Measurements from ENCODE around the gene ESX1.
"Not testable (repeated sequence)": the region's sequence is repeated elsewhere in the genome, so short reads cannot be mapped to it uniquely, and the experiment has no call there.

Gene ESX1

GRCh38 chrX:104270916-104271512 lies 16.3 kb upstream of the ESX1 start:
- TF ChIP-seq Cebpa-rat (IDR thresholded peaks at IDR 0.05), result no peak
- Histone ChIP-seq H3K36me3 (no peaks in the 10 kb centered on the region), H3K9me3 (replicated peaks in 1 of 11) (no peaks in the 10 kb centered on the region), H3K4me2 (no peak overlapping the region), H4K20me1 (no peaks in the 10 kb centered on the region), H3K4me3 (no peak overlapping the region), H3K4me1 (no peaks in the 10 kb centered on the region), H3K9ac (no peak overlapping the region), H3K27me3 (no peaks in the 10 kb centered on the region), H3K27ac (no peak overlapping the region)

DNA sequence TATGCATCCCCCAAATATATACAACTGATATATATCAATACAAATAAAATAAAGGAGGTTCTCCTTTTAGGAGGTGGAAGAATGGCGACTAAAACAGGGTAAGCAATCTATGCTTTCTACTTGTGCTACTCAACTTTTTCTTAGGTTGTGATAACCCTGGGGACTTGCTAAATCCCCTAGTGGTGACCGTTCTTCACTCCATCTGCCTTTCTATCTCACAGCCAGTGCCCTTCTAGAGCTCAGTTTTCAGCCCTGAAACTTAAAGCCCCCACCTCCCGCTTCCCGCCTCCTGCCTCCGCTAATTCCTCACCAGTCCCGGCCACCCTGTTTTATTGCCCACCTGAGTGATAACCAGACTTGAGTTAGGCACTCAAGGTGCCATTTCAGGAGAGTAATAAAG lies 15.5 kb upstream of the ESX1 start:
- no peak for TF ChIP-seq Cebpa-rat (IDR thresholded peaks at IDR 0.05)
- H4K20me1 ChIP-seq, result no peaks in the 10 kb centered on the region
- H3K4me1 ChIP-seq, result no peaks in the 10 kb centered on the region
- H3K9me3 ChIP-seq (replicated peaks in 1 of 11), result no peaks in the 10 kb centered on the region
- no peaks in the 10 kb centered on the region for H3K36me3 ChIP-seq
- no peak overlapping the region for H3K27ac ChIP-seq
- no peak overlapping the region for H3K4me2 ChIP-seq
- no peak overlapping the region for H3K9ac ChIP-seq
- H3K4me3 ChIP-seq, result no peak overlapping the region
- H3K27me3 ChIP-seq, result no peaks in the 10 kb centered on the region

DNA sequence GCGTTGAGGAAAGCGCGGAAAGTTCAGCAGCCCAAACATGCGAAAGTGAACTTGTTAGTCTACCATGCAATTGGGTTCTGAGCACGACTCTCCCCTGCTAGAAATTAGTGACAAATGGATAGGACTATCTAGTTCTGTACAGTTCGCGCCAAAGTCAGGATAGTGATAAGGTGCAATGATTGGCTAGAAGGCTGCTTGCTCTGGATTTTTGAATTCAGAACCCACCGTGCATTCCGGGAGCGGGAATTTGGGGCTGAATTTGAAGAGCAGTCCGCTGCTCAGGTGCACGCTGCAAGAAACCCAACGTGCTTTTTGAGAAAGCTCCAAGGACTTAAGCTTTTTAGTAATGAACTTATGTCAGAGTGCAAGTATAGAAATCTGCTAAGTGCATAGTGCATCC lies 732 bp upstream of the ESX1 start:
- H4K20me1 ChIP-seq, result no peaks in the 10 kb centered on the region
- peaks cover 33 to 48% (median 41%) of the 10 kb centered on the region in 11 experiments for H3K27me3 ChIP-seq
- H3K36me3 ChIP-seq, result no peaks in the 10 kb centered on the region
- H3K4me3 ChIP-seq, result no peak overlapping the region
- peaks cover 20 to 34% (median 28%) of the 10 kb centered on the region in 11 experiments for H3K9me3 ChIP-seq (replicated peaks in 1 of 11)
- H3K9ac ChIP-seq, result no peak overlapping the region
- no peak for TF ChIP-seq Cebpa-rat (IDR thresholded peaks at IDR 0.05)
- no peak overlapping the region for H3K4me2 ChIP-seq
- H3K4me1 ChIP-seq, result no peaks in the 10 kb centered on the region
- H3K27ac ChIP-seq, result no peak overlapping the region

DNA sequence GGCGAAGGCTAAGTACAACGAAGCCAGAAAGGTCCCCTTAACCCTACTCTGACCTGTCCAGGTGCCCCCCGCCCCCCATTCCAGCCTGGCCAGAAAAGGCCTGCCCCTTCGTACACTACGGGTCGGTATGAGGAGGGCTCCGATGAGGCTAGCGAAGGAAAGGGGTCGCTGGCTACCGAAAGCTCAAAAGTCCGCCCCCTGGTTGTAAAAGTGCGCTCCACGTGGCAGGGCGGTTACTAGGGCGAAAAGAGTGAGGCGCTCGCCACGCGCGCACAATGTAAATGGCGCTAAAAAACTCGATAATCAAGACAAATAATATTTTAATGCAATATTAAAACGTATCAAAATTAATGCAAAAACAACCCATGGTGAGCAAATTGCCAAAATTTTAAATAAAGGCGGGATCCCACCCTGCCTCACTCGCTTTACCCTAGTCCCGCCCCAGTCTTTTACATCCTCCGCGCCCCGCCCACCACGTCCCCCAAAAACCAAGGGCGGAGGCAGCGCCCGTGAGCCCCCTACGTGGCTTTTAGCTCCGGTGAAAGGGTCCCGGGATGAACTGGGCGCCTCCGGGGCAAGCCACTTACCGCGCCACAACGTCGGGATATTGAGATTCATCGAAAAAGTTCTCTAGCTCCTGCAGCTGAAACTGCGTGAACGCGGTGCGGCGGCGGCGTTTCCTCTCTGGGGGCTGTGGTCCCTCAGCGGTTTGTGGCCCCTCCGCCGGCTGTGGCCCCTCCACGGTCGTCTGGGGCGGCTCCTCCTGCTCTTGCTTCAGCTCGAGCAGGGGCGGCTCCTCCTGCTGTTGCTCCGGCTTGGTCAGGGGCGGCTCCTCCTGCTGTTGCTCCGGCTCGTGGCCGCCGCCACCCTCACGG lies 929 bp downstream of the ESX1 start:
- H3K27ac ChIP-seq, result no peak overlapping the region
- no peaks in the 10 kb centered on the region for H3K4me1 ChIP-seq
- peaks cover 33 to 48% (median 41%) of the 10 kb centered on the region in 11 experiments for H3K27me3 ChIP-seq
- H3K9me3 ChIP-seq (replicated peaks in 1 of 11), result peaks cover 20 to 34% (median 28%) of the 10 kb centered on the region in 11 experiments
- H3K36me3 ChIP-seq, result no peaks in the 10 kb centered on the region
- no peaks in the 10 kb centered on the region for H4K20me1 ChIP-seq
- H3K9ac ChIP-seq, result no peak overlapping the region
- no peak overlapping the region for H3K4me2 ChIP-seq
- peak overlapping the region in 3 of 10 experiments; percentile 0 to 19 (median 10); a peak in 2 of 20 replicates for H3K4me3 ChIP-seq
- TF ChIP-seq Cebpa-rat (IDR thresholded peaks at IDR 0.05), result no peak

- peaks cover 29 to 42% (median 35%) of the 10 kb centered on the region in 11 experiments for H3K27me3 ChIP-seq
- H3K27ac ChIP-seq, result no peak overlapping the region
- H3K36me3 ChIP-seq, result no peaks in the 10 kb centered on the region
- no peak for TF ChIP-seq Cebpa-rat (IDR thresholded peaks at IDR 0.05)
- no peaks in the 10 kb centered on the region for H4K20me1 ChIP-seq
- no peak overlapping the region for H3K4me3 ChIP-seq
- no peak overlapping the region for H3K9ac ChIP-seq
- H3K4me2 ChIP-seq, result no peak overlapping the region
- H3K9me3 ChIP-seq (replicated peaks in 1 of 11), result peaks cover 20 to 26% (median 22%) of the 10 kb centered on the region in 11 experiments
- no peaks in the 10 kb centered on the region for H3K4me1 ChIP-seq
These were observed 4.3 kb downstream of the ESX1 start for GRCh38 chrX:104250470-104250869.

DNA sequence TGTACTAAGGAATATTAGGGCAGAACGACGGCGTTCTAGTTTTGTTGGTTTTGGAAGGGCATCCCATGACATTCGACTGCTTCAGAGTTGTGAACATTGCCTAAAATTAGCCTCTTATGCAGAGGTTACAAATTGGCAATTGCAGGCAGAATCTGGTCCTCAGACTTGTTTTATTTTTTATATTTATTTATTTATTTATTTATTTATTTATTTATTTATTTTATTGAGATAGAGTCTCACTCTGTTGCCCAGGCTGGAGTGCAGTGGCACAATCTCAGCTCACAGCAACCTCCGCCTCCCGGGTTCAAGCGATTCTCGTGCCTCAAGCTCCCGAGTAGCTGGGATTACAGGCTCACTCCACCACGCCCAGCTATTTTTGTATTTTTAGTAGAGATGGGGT lies 24.7 kb downstream of the ESX1 start:
- not testable (repeated sequence) for H3K4me2 ChIP-seq; H3K36me3 ChIP-seq; H4K20me1 ChIP-seq; H3K4me1 ChIP-seq; H3K9ac ChIP-seq; H3K27me3 ChIP-seq; H3K27ac ChIP-seq; H3K9me3 ChIP-seq (replicated peaks in 1 of 11); H3K4me3 ChIP-seq

- TF ChIP-seq Cebpa-rat (IDR thresholded peaks at IDR 0.05), result no peak
- Histone ChIP-seq H3K36me3 (no peaks in the 10 kb centered on the region), H3K27ac (no peak overlapping the region), H3K4me1 (no peaks in the 10 kb centered on the region), H3K9ac (no peak overlapping the region), H3K9me3 (replicated peaks in 1 of 11) (no peaks in the 10 kb centered on the region), H3K27me3 (no peaks in the 10 kb centered on the region), H4K20me1 (no peaks in the 10 kb centered on the region), H3K4me2 (no peak overlapping the region), H3K4me3 (no peak overlapping the region)
These were observed 43.5 kb downstream of the ESX1 start for GRCh38 chrX:104211187-104211586.

DNA sequence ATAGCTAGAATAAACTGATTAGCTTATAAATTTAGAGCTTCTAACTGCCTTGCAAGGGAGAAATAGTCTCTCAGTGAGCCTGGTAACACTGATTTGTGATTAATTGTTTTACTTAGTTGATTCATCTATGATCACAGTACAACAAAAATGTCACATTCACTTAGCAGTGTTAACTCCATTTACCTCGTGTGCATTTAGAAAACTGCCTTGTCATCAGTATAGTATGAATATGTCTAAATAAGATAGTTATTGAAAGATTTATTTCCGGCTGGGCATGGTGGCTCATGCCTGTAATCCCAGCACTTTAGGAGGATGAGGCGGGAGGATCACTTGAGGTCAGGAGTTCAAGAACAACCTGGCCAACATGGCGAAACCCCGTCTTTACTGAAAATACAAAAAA lies 49.2 kb downstream of the ESX1 start:
- H3K4me3 ChIP-seq, result no peak overlapping the region
- H3K27ac ChIP-seq, result no peak overlapping the region
- H3K4me1 ChIP-seq, result no peaks in the 10 kb centered on the region
- no peak overlapping the region for H3K4me2 ChIP-seq
- no peak for TF ChIP-seq Cebpa-rat (IDR thresholded peaks at IDR 0.05)
- H4K20me1 ChIP-seq, result no peaks in the 10 kb centered on the region; a peak in 1 of 22 replicates
- H3K9me3 ChIP-seq (replicated peaks in 1 of 11), result no peaks in the 10 kb centered on the region
- H3K9ac ChIP-seq, result no peak overlapping the region
- H3K36me3 ChIP-seq, result peaks cover 0 to 22% (median under 1%) of the 10 kb centered on the region in 11 experiments; a peak in 7 of 22 replicates
- H3K27me3 ChIP-seq, result no peaks in the 10 kb centered on the region
